GM19467 (cell line): ENCODE results near the gene HNRNPC.
"Not testable (repeated sequence)": the region's sequence is repeated elsewhere in the genome, so short reads cannot be mapped to it uniquely, and the experiment has no call there.

Experiments
- ATAC-seq: cut with Tn5 transposase; IDR thresholded peaks from one replicate; pipeline ENCODE4 v1.9.1; 2021; ENCODE audit warnings: mild to moderate bottlenecking, moderate library complexity; ENCODE audit not compliant: unreplicated experiment

Gene HNRNPC

GRCh38 chr14:21269252-21270046, at the start of gene HNRNPC:
Gene HNRNPC, minus strand, starts transcription at chr14:21269442. Its CDS starts 35,249 bp downstream, at chr14:21234193.
- ATAC-seq = peak; percentile 94

- no peak for ATAC-seq
These were observed 48.2 kb upstream of the HNRNPC start for GRCh38 chr14:21317398-21317797.

DNA sequence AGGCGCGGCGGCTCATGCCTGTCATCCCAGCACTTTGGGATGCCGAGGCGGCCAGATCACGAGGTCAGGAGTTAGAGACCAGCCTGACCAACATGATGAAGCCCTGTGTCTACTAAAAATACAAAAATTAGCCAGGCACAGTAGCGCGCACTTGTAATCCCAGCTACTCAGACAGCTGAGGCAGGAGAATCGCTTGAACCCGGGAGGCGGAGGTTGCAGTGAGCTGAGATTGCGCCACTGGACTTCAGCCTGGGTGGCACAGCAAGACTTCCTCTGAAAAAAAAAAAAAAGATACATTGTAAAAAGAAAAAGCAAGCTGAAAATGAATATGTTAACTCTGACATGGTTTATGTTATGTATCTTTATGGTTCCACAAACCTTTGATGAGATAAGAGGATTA, 44.3 kb upstream of the HNRNPC start:
- ATAC-seq = no peak

DNA sequence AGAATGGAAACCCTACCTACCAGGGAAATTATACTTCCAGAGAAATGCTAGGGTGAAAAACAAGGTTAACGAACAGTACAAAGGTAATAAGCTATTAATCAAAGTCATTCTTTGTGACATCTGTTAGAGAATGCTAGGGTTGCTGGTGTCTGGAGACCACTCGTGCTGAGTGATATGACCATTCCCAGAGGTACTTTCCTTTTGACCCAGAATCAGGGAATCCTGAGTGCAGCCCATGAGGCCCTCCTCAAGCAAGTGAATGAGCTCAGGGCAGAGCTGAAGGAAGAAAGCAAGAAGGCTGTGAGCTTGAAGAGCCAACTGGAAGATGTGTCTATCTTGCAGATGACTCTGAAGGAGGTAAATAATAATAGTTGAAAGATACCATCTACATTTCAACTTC, 42.4 kb upstream of the HNRNPC start:
- ATAC-seq = no peak

- ATAC-seq = no peak
These were observed 40.7 kb upstream of the HNRNPC start for GRCh38 chr14:21309956-21310355.

GRCh38 chr14:21309238-21309636, 40.0 kb upstream of the HNRNPC start:
- ATAC-seq = no peak

GRCh38 chr14:21308479-21309237, 39.4 kb upstream of the HNRNPC start:
- ATAC-seq = peak; percentile 80

- ATAC-seq = peak; percentile 14
These were observed 38.9 kb upstream of the HNRNPC start for GRCh38 chr14:21308132-21308478.

DNA sequence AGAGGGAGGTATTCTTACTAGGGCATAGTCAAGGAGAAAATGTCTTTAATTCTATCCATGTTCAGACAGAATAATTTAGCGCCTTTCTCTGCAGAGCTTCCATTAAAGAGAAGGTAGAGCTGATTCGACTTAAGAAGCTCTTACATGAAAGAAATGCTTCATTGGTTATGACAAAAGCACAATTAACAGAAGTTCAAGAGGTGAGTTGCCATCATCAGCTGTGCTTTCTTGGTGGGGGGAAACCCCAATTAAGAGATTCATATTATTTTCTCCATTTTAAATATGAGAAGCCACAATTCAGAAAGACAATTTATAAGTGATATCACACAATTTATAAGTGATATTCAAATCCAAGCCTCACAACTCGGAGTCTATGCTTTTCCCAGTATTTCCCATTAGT, 38.4 kb upstream of the HNRNPC start:
- no peak for ATAC-seq

DNA sequence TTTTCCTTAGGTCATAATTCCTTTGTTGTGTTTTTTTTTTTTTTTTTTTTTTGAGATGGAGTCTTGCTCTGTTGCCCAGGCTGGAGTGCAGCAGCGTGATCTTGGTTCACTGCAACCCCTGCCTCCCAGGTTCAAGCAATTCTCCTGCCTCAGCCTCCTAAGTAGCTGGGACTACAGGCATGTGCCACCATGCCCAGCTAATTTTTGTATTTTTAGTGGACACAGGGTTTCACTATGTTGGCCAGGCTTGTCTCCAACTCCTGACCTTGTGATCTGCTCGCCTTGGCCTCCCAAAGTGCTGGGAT, 33.5 kb upstream of the HNRNPC start:
- ATAC-seq = not testable (repeated sequence)

GRCh38 chr14:21302013-21302835, 33.0 kb upstream of the HNRNPC start:
- no peak for ATAC-seq

DNA sequence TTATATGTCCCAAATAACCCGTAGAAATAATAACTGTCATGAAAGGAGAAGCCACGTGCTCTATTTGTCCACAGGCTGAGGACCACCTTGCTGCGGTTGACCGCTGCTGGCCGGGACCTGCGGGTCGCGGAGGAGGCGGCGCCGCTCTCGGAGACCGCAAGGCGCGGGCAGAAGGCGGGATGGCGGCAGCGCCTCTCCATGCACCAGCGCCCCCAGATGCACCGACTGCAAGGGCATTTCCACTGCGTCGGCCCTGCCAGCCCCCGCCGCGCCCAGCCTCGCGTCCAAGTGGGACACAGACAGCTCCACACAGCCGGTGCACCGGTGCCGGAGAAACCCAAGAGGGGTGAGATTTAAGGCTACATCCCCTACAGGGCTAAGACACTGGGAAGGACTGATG, 31.6 kb upstream of the HNRNPC start:
- no peak for ATAC-seq

DNA sequence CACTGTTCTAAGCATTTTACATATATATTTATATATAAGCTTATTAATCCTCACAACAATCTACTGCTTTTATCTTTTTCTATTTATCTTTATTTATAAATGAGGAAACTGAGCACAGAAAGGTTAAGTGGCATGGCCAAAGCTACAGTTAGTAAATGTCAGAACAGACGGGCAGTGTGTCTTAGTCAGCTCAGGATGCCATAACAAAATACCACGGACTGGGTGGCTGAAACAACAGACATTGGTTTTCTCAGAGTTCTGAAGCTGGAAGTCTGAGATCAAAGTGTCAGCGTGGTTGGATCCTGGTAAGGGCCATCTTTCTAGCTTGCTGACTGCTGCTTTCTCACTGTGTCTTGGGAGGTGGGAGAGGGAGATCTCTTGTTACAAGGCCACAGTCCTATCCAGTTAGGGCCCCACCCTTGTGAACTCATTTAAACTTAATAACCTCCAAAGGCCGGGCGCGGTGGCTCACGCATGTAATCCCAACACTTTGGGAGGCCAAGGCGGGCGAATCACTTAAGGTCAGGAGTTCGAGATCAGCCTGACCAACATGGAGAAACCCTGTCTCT, 30.4 kb upstream of the HNRNPC start:
- no peak for ATAC-seq

- ATAC-seq = no peak
These were observed 29.1 kb upstream of the HNRNPC start for GRCh38 chr14:21298358-21298757.

- not testable (repeated sequence) for ATAC-seq
These were observed 24.8 kb upstream of the HNRNPC start for GRCh38 chr14:21294026-21294425.

- ATAC-seq = no peak
These were observed 17.9 kb upstream of the HNRNPC start for GRCh38 chr14:21287168-21287567.

DNA sequence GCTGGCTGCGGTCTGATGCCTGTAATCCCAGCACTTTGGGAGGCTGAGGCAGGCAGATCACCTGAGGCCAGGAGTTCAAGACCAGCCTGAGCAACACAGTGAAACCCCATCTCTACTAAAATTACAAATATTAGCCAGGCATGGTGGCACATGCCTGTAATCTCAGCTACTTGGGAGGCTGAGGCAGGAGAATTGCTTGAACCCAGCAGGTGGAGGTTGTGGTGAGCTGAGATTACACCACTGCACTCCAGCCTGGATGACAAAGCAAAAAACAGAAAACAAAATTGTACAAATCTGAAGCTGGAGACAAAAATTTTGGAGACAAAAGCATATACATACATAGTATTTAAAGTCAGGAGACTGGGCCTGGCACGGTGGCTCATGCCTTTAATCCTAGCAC, 17.3 kb upstream of the HNRNPC start:
- not testable (repeated sequence) for ATAC-seq

- not testable (repeated sequence) for ATAC-seq
These were observed 12.7 kb upstream of the HNRNPC start for GRCh38 chr14:21281917-21282316.

- no peak for ATAC-seq
These were observed 10.5 kb upstream of the HNRNPC start, which contains the start of gene RPGRIP1 for GRCh38 chr14:21279783-21280182. Gene RPGRIP1, plus strand, starts transcription at chr14:21280083. Its CDS starts 7,894 bp downstream, at chr14:21287977.

DNA sequence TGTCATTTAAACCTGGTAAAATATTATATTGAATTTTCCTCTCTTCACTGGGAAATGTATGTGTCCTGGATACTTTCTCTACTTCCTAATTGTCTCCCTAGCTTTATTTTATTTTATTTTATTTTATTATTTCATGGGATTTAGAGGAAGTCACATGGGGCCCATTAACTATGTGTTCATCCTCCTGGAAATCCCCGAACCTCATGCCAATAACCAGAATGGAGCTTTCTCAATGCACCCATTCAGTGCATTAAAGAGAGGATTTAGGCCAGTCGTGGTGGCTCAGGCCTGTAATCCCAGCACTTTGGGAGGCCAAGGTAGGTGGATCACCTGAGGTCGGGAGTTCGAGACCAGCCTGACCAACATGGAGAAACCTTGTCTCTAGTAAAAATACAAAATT, 9.4 kb upstream of the HNRNPC start:
- no peak for ATAC-seq

DNA sequence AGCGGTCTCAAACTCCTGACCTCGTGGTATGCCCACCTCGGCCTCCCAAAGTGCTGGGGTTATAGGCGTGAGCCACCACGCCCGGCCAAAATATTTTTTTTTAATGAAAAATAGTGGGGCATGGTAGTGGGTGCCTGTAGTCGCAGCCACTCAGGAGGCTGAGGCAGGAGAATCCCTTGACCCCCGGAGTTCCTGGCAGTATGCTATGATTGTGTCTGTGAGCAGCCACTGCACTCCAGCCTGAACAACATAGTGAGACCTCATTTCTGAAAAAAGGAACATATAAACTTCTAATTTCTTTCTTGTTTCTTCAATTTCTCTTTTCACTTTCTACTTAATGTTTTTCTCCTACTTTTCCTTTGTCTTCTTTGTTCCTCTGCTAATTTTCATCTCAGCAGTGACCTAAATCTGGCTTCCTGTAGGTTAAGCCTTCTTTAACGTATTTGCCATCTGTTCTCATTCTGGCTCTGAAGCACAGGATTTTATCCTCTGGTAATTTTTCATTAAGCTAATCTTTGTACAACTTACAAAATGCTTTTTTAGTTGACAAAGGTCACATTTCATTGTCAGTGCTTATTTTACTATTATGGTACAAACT, 6.1 kb upstream of the HNRNPC start:
- ATAC-seq = no peak
